Effector memory CD4-positive, alpha-beta T cell (primary cell): ENCODE measurements around the gene PCBP3.
"Not testable (repeated sequence)": the region's sequence is repeated elsewhere in the genome, so short reads cannot be mapped to it uniquely, and the experiment has no call there.

ENCODE experiments used
- DNase-seq, 3 donors: peaks; one replicate each; pipeline ENCODE4 v3.0.0-alpha.2; 2020
- H3K27ac ChIP-seq: 2 replicates; pipeline ENCODE4 v1.7.0; 2013; ENCODE audit warnings: mild to moderate bottlenecking, low read length, moderate library complexity; ENCODE audit not compliant: insufficient read depth, poor library complexity, severe bottlenecking
- H3K27me3 ChIP-seq: replicated peaks from 2 replicates; pipeline ENCODE4 v1.7.0; 2013; ENCODE audit warnings: mild to moderate bottlenecking, low read length; ENCODE audit not compliant: insufficient read depth, control insufficient read depth, poor library complexity, severe bottlenecking
- H3K36me3 ChIP-seq: 2 replicates; pipeline ENCODE4 v1.7.0; 2013; ENCODE audit warnings: mild to moderate bottlenecking, low read length, moderate library complexity; ENCODE audit not compliant: control insufficient read depth, insufficient read depth
- H3K4me1 ChIP-seq: 2 replicates; pipeline ENCODE4 v1.7.0; 2013; ENCODE audit warnings: low read length, mild to moderate bottlenecking; ENCODE audit not compliant: control insufficient read depth, insufficient read depth, poor library complexity, severe bottlenecking
- H3K4me3 ChIP-seq: 2 replicates; pipeline ENCODE4 v1.7.0; 2013; ENCODE audit warnings: low read length, low read depth, mild to moderate bottlenecking; ENCODE audit not compliant: insufficient read depth, poor library complexity, severe bottlenecking
- H3K9me3 ChIP-seq: 2 replicates; pipeline ENCODE4 v1.7.0; 2013; ENCODE audit warnings: mild to moderate bottlenecking, low read length, moderate library complexity; ENCODE audit not compliant: control insufficient read depth

The PCBP3 gene

GRCh38 chr21:45709696-45710268 is 66.3 kb downstream of the PCBP3 start:
- no peak overlapping the region for H3K27ac ChIP-seq
- H3K36me3 ChIP-seq = no peaks in the 10 kb centered on the region
- no peak overlapping the region for H3K4me3 ChIP-seq
- H3K27me3 ChIP-seq = no peaks in the 10 kb centered on the region
- no peaks in the 10 kb centered on the region for H3K9me3 ChIP-seq
- DNase-seq = no peak
- H3K4me1 ChIP-seq = no peaks in the 10 kb centered on the region

GRCh38 chr21:45710306-45710705 is 66.8 kb downstream of the PCBP3 start:
- H3K36me3 ChIP-seq, H3K27ac ChIP-seq, H3K4me3 ChIP-seq, H3K4me1 ChIP-seq, H3K27me3 ChIP-seq, H3K9me3 ChIP-seq, DNase-seq: not testable (repeated sequence)

GRCh38 chr21:45713613-45714012 is 70.1 kb downstream of the PCBP3 start:
- Histone ChIP-seq H3K4me1 (no peaks in the 10 kb centered on the region), H3K4me3 (no peak overlapping the region), H3K36me3 (no peaks in the 10 kb centered on the region), H3K27me3 (no peaks in the 10 kb centered on the region), H3K27ac (no peak overlapping the region), H3K9me3 (no peaks in the 10 kb centered on the region)
- DNase-seq = no peak

GRCh38 chr21:45715441-45715840 is 71.9 kb downstream of the PCBP3 start:
- no peaks in the 10 kb centered on the region for H3K27me3 ChIP-seq
- no peaks in the 10 kb centered on the region for H3K9me3 ChIP-seq
- no peaks in the 10 kb centered on the region for H3K4me1 ChIP-seq
- H3K36me3 ChIP-seq = no peaks in the 10 kb centered on the region
- H3K4me3 ChIP-seq = no peak overlapping the region
- DNase-seq = no peak
- no peak overlapping the region for H3K27ac ChIP-seq

- no peak for DNase-seq
These were observed 74.9 kb downstream of the PCBP3 start for GRCh38 chr21:45718413-45718812.

GRCh38 chr21:45719177-45719802 is 75.8 kb downstream of the PCBP3 start:
- Histone ChIP-seq H3K27ac (no peak overlapping the region), H3K36me3 (no peaks in the 10 kb centered on the region), H3K27me3 (no peaks in the 10 kb centered on the region), H3K9me3 (no peaks in the 10 kb centered on the region), H3K4me3 (no peak overlapping the region), H3K4me1 (no peaks in the 10 kb centered on the region)
- no peak for DNase-seq

More at GRCh38 chr21:45718413-45718812, 74.9 kb downstream of the PCBP3 start:
- H3K4me1 ChIP-seq = no peaks in the 10 kb centered on the region
- H3K4me3 ChIP-seq = no peak overlapping the region
- H3K36me3 ChIP-seq = no peaks in the 10 kb centered on the region
- no peak overlapping the region for H3K27ac ChIP-seq
- H3K27me3 ChIP-seq = no peaks in the 10 kb centered on the region
- H3K9me3 ChIP-seq = no peaks in the 10 kb centered on the region

- H3K9me3 ChIP-seq, H3K4me1 ChIP-seq, H3K27me3 ChIP-seq, H3K27ac ChIP-seq, H3K4me3 ChIP-seq, DNase-seq, H3K36me3 ChIP-seq: not testable (repeated sequence)
These were observed 76.7 kb downstream of the PCBP3 start for GRCh38 chr21:45720204-45720603.

GRCh38 chr21:45721671-45722070 is 78.1 kb downstream of the PCBP3 start:
- no peak for DNase-seq
- Histone ChIP-seq H3K27me3 (no peaks in the 10 kb centered on the region), H3K4me3 (no peak overlapping the region), H3K36me3 (no peaks in the 10 kb centered on the region), H3K4me1 (no peaks in the 10 kb centered on the region), H3K27ac (no peak overlapping the region), H3K9me3 (no peaks in the 10 kb centered on the region)

- Histone ChIP-seq H3K27ac (no peak overlapping the region), H3K27me3 (no peaks in the 10 kb centered on the region), H3K4me3 (no peak overlapping the region), H3K9me3 (no peaks in the 10 kb centered on the region), H3K4me1 (no peaks in the 10 kb centered on the region), H3K36me3 (no peaks in the 10 kb centered on the region)
- DNase-seq = no peak
These were observed 79.8 kb downstream of the PCBP3 start for GRCh38 chr21:45723049-45723958.

- Histone ChIP-seq H3K4me3 (no peak overlapping the region), H3K36me3 (no peaks in the 10 kb centered on the region), H3K27me3 (no peaks in the 10 kb centered on the region), H3K4me1 (no peaks in the 10 kb centered on the region), H3K27ac (no peak overlapping the region), H3K9me3 (no peaks in the 10 kb centered on the region)
- DNase-seq = no peak
These were observed 80.9 kb downstream of the PCBP3 start for GRCh38 chr21:45724345-45724961.
